Superior temporal gyrus (tissue), 1 donor: ENCODE data around the gene ODAD2.
"Not testable (repeated sequence)": the region's sequence is repeated elsewhere in the genome, so short reads cannot be mapped to it uniquely, and the experiment has no call there.

Experiments used
- DNase-seq: peaks from one replicate; pipeline ENCODE4 v3.0.0-alpha.2; 2016; ENCODE audit errors: extremely low spot score

ODAD2 gene, protein sequence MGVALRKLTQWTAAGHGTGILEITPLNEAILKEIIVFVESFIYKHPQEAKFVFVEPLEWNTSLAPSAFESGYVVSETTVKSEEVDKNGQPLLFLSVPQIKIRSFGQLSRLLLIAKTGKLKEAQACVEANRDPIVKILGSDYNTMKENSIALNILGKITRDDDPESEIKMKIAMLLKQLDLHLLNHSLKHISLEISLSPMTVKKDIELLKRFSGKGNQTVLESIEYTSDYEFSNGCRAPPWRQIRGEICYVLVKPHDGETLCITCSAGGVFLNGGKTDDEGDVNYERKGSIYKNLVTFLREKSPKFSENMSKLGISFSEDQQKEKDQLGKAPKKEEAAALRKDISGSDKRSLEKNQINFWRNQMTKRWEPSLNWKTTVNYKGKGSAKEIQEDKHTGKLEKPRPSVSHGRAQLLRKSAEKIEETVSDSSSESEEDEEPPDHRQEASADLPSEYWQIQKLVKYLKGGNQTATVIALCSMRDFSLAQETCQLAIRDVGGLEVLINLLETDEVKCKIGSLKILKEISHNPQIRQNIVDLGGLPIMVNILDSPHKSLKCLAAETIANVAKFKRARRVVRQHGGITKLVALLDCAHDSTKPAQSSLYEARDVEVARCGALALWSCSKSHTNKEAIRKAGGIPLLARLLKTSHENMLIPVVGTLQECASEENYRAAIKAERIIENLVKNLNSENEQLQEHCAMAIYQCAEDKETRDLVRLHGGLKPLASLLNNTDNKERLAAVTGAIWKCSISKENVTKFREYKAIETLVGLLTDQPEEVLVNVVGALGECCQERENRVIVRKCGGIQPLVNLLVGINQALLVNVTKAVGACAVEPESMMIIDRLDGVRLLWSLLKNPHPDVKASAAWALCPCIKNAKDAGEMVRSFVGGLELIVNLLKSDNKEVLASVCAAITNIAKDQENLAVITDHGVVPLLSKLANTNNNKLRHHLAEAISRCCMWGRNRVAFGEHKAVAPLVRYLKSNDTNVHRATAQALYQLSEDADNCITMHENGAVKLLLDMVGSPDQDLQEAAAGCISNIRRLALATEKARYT

DNA sequence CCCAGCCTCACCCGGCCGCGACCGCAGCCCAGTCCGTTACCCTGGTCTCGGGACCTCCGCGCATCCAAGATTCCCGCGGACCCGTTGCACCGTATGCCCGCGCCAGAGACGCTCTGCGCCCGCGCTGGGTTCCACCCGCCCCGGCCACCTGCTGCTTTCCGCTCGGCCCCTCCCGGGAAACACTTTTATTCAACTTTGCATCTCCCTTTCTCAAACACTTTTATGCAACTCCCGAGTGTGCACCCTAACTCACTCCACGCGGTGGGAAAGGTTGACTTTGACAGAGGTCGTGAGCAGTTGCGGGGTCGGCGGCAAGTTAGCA, at the start of gene ODAD2:
TSS of gene ODAD2 (minus strand) at position 126 of the 322 bp plus-strand sequence. CDS start 3,937 bp downstream, outside the sequence.
- no peak for DNase-seq

DNA sequence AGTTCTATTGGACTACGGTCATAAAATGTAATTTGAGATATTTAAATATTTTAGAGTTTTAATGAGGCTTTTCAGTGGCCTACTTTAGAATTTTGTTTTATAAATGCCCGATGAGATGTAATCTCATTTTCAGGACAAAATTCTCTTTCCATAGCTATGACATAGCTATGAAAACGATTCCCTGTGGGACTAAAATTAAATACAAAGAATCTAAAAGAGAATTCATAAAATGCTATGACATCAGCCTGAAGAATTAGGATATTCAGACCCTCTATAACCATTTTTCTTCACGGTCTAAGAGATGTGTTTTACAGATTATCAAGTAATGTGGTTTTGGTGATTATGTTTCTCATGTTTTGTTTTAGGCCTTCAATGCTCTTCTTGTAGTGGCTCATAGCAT, 48.2 kb upstream of the ODAD2 start:
- DNase-seq: no peak

DNA sequence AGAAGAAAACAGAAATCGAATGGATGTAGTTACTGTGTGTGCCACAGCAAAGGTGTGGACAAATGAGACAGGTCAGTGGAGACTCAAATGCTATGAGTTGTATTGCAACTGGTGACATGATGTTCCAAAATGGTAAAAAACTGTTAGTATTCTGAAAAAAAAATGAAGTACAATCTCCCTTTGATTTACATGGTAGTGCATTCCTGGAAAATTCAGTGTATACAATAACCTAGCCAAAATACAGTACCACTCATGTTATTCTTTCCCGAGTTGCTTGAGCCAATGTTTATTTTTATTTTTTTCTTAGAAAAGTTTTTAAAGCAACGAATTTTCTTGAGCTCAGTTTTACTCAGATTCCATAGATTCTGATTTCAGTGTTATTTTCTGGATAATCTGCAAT, 47.7 kb upstream of the ODAD2 start:
- no peak for DNase-seq

DNA sequence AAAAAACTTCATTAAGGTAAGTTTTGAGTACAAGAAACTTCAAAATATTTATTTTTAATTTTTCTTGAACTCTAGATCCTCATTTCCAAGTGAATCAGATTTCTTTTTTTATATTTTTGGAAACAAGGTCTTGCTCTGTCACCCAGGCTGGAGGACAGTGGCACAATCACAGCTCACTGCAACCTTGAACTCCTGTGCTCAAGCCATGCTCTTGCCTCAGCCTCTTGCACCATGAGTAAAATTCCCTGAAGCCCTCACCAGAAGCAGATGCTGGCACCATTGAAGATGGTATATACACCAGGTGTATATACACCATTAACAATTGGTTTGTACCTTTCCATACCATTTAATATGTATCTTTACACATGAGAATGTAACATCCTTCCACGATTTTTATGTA, 45.1 kb upstream of the ODAD2 start:
- DNase-seq: no peak

DNA sequence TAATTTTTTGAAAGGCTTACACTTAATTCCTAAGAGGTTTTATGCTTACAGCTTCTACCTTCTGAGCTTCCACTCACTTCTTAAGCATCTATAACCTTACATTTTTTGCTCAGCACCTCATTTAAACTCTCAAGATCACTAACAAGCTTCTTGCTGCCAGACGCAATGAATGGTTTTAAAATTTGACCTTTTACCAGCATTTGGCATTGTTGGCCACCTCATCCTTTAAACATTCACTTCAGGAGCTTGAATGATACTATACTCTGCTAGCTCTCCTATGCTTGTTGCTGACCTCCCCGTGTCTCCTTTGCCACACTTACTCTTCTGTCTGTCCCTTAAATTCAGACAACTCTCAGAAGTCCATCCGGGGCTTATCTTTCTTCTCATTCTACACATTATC, 37.7 kb upstream of the ODAD2 start:
- no peak for DNase-seq

DNA sequence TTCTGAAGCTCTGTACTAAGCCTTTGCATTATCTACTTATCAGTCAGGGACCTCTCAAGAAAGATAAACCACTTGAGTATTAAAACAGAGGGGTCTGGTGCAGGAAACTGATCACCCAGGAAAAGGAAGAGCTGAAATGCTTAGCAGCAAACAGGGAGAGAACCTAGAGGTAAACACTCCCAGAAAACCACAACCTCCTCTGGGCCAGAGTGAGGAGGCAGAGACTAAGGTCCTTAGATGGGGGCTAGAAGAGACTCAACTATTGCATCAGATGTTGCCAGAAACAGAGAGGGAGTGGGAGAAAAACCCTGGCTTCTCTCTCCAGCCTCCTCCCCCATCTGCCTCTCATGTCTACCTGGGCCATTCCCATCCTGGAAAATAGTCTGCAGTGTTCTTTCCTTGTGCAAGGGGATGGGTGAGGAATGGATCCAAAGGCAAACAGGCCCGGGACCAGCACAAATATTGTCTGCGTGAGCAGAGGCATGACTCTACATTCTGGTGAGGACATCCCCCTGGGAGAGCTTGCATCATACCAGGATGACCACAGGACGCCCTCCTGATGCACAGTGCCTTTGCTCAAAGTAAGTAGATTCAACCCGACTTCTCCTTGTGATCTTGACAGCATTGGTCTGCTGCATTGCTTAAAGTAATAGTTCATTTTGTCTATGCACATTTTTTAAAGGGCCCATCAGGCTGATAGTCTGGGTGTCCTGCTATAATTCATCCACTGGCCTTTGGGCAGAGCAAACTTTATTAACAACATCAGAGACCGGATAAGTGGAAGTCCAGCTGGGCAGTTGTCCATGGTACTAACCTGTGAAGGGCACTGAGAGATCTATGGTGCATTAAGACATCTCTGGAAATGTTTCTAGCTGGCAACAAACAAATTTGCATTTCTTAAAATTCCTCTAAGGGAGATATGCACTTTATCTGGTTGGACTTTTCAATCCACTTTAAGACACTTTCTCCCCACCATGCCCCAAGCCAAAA, 22.4 kb upstream of the ODAD2 start:
- DNase-seq: no peak

DNA sequence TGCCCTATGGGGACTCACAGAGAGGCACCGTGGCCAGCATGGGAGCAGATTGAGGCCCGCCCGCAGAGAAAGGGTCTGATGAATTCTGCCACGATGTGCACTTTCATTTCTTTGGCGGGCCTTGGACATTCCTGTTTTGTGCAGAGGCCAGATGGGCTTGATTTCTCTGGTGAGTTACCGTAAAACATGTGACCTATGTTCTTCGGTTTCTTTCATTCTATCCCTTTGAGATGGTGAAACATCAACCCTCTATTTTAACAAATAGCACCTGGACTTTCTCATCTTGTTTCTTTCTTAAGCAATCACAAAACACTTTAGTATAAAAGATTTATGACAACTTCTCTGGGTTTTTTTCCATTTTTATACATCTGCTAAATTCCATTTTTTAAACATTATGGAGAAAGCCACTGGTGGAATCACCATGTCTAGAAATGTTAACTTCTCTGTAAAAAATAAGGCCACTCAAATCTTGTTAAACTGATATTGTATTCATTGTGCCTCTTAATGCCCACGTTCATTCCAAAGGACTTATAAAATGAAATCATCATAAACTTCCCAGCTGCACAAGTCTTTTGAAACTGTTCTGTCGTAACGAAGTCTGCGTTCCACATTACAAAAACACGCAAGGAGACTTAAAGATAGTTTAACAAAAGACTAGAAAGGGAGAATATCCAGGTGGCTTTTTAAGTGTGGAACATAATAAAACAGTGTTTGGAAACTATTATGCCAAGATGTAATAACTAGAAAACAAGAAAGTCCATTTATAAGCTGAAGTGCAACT, 21.4 kb upstream of the ODAD2 start:
- DNase-seq: no peak

DNA sequence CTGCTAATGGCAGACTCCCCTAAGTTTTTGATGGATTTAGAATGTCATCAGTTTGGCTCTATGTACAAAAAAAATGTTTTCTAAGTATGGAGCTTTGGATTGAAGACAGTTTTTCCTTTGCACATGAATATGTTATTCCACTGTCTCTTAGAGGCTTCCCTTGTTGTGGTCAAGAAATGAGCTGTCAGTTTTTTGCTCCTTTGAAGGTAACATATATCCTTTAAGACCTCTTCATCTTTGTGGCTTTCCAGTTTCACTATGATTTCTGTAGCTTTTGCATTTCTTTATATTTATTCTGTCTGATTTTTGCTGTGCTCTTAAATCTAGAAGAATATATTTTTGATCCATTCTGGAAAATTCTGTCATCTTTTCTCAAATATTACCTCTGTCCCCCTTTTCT, 15.8 kb upstream of the ODAD2 start:
- DNase-seq: no peak

DNA sequence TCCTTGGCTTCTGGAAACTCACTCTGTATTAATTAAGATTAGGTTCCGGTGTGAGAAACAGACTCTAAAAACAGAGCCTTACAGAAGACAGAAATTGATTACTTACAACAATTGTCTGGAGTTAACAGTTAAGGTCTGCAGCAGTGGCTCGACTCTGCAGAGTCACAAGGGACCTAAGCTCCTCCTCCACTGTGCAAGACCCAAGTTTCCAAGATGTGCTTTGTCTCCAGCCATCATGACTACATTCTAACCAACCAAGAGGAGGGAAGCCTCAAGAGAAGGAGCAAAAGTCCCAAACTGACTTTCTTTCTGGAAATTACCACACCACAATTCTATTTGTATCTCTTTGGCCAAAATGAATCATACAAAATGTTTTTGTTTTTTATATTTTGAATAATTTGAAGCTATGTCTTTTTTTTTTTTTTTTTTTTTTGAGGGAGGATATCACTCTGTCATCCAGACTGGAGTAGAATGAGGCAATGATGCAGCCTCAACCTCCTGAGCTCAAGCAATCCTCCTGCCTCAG, 14.2 kb upstream of the ODAD2 start:
- no peak for DNase-seq

DNA sequence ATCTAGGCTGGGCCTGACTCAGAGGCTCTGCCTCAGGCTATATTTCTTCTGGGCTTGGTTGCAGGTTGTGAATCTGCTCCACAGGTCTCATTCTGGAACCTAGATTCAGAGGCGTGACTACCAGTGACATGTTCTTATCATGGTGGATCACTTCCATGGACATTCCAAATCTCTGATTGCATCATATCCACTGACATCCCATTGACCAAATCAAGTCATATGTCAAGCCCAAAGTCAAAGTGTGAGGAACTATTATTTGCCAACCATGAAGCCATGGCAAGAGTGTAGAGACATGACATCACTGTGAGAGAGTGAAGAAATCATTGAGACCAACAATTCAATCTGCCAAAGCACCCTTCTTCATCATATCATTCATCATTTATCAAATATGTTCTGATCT, 11.9 kb upstream of the ODAD2 start:
- no peak for DNase-seq

DNA sequence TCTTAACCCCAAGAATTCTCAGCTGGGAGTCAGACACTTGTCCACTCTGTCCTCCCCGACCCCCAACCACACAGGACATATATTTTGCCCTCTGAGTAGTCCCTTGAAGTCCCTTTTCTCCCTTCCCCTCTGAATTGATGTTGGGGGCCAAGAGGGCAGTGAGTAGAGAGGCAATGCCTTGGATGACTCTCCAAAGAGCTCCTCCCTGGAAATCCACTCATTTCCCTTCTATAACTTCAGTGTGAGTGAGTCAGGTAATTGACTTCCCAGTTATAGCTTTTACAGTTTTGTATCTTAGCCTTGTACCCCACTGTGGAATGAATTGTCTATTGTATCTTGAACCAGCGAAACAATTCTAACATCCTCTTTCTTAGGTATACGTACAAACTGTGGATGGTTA, 9.2 kb upstream of the ODAD2 start:
- no peak for DNase-seq

DNA sequence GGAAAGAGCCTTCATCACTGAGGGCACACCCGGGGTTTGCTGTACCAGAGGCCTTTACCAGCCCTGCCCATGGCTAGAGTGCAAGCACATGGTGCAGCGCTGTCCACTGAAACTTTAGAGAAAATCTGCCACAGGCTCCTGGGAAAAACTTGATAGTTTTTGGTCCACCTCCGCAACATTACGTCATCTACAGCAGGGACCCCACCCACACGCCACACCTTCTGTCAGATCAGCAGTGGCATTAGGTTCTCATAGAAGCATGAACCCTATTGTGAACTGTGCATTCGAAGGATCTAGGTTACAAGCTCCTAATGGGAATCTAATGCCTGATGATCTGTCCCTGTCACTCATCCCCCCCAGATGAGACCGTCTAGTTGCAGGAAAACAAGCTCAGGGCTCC, 2.5 kb upstream of the ODAD2 start:
- DNase-seq: no peak

DNA sequence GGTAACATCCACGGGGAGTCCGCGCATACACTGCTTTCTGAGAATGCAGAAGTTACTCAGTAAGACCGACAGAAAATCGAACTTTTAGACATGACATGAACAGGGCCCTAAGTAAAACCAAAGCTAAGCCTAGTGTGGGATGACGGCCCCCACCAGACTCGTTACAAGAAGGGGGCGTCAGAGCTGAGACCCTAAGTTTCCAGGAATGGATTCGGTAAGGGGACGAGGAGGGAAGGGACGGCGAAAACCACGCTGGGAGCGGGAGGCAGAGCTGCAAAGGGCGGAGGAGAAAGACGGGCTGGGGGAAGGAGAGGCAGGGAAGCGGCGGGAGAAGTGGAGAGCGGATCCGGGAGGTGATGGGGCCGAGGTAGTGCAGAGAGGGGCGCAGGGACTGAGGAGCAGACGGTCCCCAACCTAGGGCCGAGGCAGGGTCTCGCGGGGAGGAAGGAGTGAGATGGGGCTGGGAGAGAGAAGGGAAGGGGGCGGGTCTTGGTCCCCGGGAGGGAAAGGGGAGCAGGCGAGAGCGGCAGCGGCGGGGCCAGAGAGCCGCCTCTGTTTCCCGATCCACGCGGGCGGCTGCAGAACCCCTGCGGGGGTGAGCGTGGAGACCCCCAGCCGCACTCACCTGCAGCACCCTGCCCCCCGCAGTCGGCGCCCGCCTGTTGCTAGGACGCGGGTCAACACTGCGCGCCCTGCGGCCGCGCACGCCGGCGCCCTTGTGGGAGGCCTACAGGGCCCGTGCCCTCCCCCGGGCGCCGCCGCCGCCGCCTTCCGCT, 513 bp downstream of the ODAD2 start:
- DNase-seq: peak; percentile 11

DNA sequence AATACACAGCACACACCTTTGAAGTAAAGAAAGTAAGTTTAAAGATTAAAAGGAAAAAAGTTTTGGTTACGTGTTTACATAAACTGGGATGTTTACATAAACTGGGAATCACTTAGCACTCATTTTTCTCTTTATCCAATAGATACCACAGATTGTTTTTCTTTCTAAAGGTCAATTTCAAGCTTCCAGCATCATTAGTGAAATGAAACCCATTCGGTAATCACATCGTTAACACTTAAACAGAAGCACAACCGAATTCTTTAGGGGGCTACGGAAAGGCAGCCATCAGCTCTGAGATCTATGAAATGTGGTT, 1.1 kb downstream of the ODAD2 start:
- peak; percentile 12 for DNase-seq

DNA sequence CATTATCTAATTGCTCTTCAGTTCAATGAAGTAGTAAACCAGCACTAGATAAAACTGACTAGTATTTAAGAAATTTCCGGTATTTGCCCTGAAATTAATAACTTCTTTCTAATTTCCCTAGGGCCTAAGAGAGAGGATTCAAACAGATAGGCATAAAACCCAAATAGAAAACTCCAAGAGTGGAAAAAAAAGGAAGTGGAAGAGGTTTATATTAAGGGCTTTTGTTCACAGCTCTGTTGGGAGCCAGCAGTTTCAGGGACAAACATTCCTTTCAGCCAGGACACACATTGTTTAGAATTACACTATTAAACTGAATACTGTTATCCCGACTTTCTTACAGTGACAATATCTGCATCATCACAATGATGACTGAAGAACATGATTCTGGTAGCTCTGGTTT, 3.6 kb downstream of the ODAD2 start:
- no peak for DNase-seq

DNA sequence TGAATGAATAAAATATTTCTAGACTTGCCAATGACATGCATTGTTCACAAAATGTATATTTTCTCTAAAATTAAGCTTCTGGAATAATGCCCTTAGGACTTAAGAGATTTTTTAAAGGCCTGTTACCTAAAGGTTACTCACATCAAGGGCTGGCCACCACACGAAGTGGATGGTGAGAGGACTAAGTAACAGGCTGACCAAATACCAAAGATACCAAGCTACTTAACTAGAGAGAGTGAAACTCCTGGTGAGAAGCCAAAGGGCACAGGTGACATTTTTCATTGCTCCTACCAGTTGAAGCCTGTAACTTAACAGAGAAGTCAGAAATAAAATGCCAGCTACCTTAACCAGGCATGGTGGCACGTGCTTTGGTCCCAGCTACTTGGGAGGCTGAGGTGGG, 9.5 kb downstream of the ODAD2 start:
- DNase-seq: not testable (repeated sequence)

DNA sequence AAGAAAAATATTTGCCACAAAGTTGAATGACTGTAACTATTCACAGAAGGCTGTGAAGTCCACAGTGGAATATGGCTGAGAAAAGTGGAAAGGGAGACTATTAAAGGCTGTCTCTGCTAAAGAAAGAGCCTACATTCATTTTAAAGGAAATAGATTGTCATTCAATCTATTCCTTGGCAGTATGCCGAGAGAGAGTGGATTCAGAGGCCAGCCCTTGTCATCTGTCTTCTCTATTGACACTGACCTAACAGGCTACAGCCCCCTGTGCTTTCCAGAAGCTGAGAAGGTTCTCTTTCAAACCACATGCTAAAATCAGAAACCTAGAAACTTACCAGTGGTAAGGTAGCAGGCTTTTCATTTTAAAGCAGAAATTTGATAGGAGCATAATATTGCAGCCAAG, 12.1 kb downstream of the ODAD2 start:
- no peak for DNase-seq

DNA sequence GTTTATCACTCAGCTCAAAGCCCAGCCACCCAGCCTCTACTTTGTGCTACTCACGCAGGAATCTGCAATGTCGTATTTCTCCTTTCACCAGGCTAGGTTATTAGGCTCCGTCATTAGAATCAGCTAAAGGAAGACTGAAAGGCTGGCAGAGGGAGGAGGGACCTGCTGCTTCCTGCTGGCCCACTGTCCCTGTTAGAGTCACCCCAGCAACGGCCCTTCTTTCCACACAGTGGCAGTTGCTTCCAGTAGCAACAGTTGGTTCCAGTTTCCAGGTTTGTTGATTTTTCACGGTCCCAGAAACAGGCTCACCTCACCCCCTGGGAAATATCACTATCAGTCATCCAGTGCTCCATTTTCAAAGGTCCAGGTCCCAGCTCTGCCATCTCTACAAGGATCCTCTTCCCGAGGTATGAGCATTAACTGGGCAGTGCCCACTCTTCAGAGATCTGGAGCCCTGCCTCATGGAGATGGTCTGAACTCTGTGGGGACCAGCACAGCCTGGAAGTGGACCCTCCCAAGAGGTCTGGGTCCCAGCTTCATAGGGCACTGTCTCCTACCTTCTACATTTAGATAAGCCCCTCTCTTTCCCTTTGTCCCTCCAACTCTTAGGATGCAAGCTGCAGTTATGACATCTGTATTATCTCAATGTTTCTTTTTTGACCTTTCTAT, 15.9 kb downstream of the ODAD2 start:
- DNase-seq: no peak

DNA sequence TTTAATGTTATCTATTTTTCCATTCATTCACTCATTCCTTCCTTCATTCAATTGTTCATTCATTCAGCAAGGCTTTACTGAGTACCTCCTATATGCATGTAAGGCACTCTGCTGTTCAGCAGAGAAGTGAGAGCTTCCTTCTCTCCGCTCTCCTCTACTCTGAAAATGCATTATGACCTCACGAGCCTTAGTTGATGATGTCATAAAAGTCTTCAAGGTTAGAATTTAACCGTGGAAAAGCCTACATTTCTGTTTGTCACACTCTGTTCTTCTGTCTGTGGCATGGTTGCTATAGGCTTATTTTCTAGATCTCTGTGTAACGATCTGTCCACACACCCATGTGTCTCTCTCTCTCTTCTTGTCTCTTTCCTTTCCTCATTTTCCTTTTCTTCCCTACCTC, 17.1 kb downstream of the ODAD2 start:
- DNase-seq: no peak
